ENCODE data around the gene FAM98B. TPM values are rescaled to one million over a fixed set of nuclear protein-coding genes. Genes with fewer than 3 reads are reported as not detected.

FAM98B gene
- total and polyA plus RNA-seq, 2 of the 13 experiments (the other 11 are each of a cell fraction or from before 2014, with no cell fraction given): 3.7 to 4.7 TPM

- Histone ChIP-seq H3K4me2 (ENCODE audit: low read depth, low read length) (no peak overlapping the region), H2AFZ (ENCODE audit: low read length) (no peak overlapping the region), H4K20me1 (ENCODE audit: insufficient read depth, low read length) (no peaks in the 10 kb centered on the region), H3K9me3 (ENCODE audit: low read length) (no peaks in the 10 kb centered on the region), H3K36me3 (replicated peaks in 1 of 2; ENCODE audit: control insufficient read depth in 1 of 2, insufficient read depth in 2 of 2, low read length in 2 of 2) (no peaks in the 10 kb centered on the region), H3K4me1 (ENCODE audit: insufficient read depth, low read length) (no peaks in the 10 kb centered on the region), H3K4me3 (replicated peaks in 1 of 3; ENCODE audit: insufficient read depth in 1 of 3, low read depth in 2 of 3, low read length in 3 of 3) (no peak overlapping the region), H3K9ac (ENCODE audit: insufficient read depth, low read depth, low read length) (no peak overlapping the region), H3K27ac (ENCODE audit: extremely low read length, insufficient read depth, low read length) (no peak overlapping the region), H3K79me2 (ENCODE audit: insufficient read depth, low read length) (no peaks in the 10 kb centered on the region), H3K27me3 (ENCODE audit: control insufficient read depth in 1 of 2, insufficient read depth in 2 of 2, low read length in 2 of 2) (peaks cover 0 to 1% of the 10 kb centered on the region in 2 experiments; a peak in 1 of 5 replicates)
- no TSS peak for BruUV-seq (replicated peaks)
- POLR2A ChIA-PET: no interaction called here
- CTCF ChIA-PET (ENCODE audit: low intra/inter-chr PET ratio, low total read pairs): no interaction called here
- 0% methylated on average over 2 of the region's 3 CpGs for WGBS (ENCODE audit: low lambda C conversion rate)
- intact Hi-C loops (cut with micrococcal nuclease; ENCODE audit: unreplicated experiment) (no loop called here), in situ Hi-C loops (cut with HindIII; ENCODE audit: extremely low pct_ligation_motif_present, low pct_unique_long_range_greater_than_20kb) (no loop called here)
- DNase-seq (ENCODE audit: low spot score) (no peak), ATAC-seq (no peak), FAIRE-seq (no peak)
- TF ChIP-seq TCF7L2 (IDR thresholded peaks at IDR 0.05; ENCODE audit: low read depth, low read length) (no peak), ZNF292 (CRISPR knock-in tag; IDR thresholded peaks at IDR 0.05; ENCODE audit: borderline replicate concordance, low read depth) (no peak), MBD4 (IDR thresholded peaks at IDR 0.05; ENCODE audit: borderline replicate concordance, low read length) (no peak), GATAD1 (CRISPR knock-in tag; IDR thresholded peaks at IDR 0.05) (no peak), ZNF674 (CRISPR knock-in tag; IDR thresholded peaks at IDR 0.05; ENCODE audit: low read depth) (no peak), HNRNPL (IDR thresholded peaks at IDR 0.05; ENCODE audit: low read depth, low read length) (no peak), EP300 (IDR thresholded peaks at IDR 0.05; ENCODE audit: low read depth in 2 of 2, low read length in 2 of 2) (no peak), EP300 (CRISPR knock-in tag; IDR thresholded peaks at IDR 0.05; ENCODE audit: borderline replicate concordance) (no peak), ZNF264 (CRISPR knock-in tag; IDR thresholded peaks at IDR 0.05) (no peak), SRSF9 (IDR thresholded peaks at IDR 0.05; ENCODE audit: borderline replicate concordance, insufficient read depth, low read depth, low read length, poor library complexity, severe bottlenecking) (no peak), JUNB (CRISPR knock-in tag; IDR thresholded peaks at IDR 0.05; ENCODE audit: borderline replicate concordance) (no peak), KLF13 (CRISPR knock-in tag; IDR thresholded peaks at IDR 0.05) (no peak), ZMYM4 (CRISPR knock-in tag; IDR thresholded peaks at IDR 0.05) (no peak), RXRB (CRISPR knock-in tag; IDR thresholded peaks at IDR 0.05; ENCODE audit: borderline replicate concordance) (no peak), LCORL (IDR thresholded peaks at IDR 0.05) (no peak), LCORL (CRISPR knock-in tag; IDR thresholded peaks at IDR 0.05) (no peak), ZNF749 (CRISPR knock-in tag; IDR thresholded peaks at IDR 0.05; ENCODE audit: borderline replicate concordance) (no peak), ZNF232 (CRISPR knock-in tag; IDR thresholded peaks at IDR 0.05; ENCODE audit: borderline replicate concordance) (no peak), ZNF501 (CRISPR knock-in tag; IDR thresholded peaks at IDR 0.05) (no peak), HNRNPK (IDR thresholded peaks at IDR 0.05; ENCODE audit: low read depth, low read length, poor library complexity, severe bottlenecking) (no peak)
- TF ChIP-seq, protein P1, sequence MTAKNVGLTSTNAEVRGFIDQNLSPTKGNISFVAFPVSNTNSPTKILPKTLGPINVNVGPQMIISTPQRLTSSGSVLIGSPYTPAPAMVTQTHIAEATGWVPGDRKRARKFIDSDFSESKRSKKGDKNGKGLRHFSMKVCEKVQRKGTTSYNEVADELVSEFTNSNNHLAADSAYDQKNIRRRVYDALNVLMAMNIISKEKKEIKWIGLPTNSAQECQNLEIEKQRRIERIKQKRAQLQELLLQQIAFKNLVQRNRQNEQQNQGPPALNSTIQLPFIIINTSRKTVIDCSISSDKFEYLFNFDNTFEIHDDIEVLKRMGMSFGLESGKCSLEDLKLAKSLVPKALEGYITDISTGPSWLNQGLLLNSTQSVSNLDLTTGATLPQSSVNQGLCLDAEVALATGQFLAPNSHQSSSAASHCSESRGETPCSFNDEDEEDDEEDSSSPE (CRISPR knock-in tag; IDR thresholded peaks at IDR 0.05): no peak
Observed at GRCh38 chr15:38534691-38535090, 80.8 kb downstream of the FAM98B start.
